HG02763 (cell line): ENCODE data around the gene KATNIP.

Source experiments
- ATAC-seq: cut with Tn5 transposase; IDR thresholded peaks from one replicate; pipeline ENCODE4 v1.9.1; 2021; ENCODE audit warnings: mild to moderate bottlenecking, moderate library complexity; ENCODE audit not compliant: unreplicated experiment

Gene KATNIP

DNA sequence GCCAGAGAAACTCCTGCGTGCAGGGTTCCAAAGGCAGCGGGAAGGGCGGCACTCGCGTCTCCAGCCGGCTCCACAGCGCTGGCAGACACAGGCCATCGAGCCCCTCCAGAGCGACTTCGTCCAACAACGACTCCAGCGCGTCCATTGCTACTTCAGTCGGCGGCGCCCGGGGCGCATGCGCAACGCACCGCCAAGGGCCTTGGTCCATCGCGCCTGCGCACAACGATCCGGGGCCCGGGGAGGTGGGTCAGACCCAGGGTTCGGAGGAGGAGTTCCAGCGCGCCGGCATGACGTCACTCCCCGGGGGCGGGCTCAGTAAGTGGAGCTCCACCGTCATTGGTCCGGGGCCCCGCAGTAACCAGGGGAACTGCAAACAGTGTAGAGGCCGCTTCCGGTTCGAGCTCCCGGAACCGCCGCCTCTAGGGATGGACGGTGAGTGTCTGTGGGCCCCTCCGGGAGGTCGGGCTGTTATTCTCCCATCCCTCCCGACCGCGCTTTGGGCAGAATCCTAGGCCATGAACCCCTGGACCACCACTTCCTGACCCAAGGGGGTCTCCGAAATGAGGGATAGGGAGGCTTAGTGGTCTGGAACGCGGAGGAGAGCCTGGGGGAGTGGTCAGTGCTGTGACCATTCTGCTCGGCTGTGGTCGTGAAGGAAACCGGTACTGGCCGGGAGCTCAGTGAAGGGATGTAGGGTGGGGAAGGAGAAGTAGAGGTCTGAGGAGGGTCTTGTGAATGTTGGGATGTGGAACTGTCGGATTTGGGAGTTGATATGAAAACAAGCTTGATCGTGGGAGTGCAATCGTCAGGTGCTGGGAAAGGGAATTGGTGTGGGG, at the start of gene KATNIP, which contains the start of gene GTF3C1:
Gene KATNIP (plus strand): TSS at position 399 of the 836 bp plus-strand sequence. CDS start 27 bp downstream, at position 426.
Gene GTF3C1 (minus strand): TSS at position 168 of the 836 bp plus-strand sequence. CDS start 23 bp downstream, at position 145.
- ATAC-seq = peak; percentile 97

DNA sequence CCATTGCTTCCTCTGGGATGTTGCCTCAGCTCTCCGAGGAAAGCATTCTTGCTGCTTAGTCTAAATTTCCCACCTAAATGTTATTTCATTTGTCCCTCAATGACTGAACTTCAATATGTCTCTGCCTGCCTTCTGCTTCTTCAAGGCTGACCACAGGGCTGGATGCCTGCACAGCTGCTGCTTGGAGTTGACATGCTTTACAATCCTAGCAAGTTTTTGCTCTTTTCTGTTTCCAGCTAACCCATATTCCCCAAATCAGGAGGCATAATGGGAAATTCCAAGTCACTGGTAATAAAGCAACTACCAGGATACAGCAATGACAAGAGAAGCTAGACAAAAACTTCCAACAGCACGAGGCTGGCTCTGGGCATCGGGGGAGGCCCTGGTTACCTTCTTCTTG, 49.1 kb upstream of the KATNIP start:
- no peak for ATAC-seq

DNA sequence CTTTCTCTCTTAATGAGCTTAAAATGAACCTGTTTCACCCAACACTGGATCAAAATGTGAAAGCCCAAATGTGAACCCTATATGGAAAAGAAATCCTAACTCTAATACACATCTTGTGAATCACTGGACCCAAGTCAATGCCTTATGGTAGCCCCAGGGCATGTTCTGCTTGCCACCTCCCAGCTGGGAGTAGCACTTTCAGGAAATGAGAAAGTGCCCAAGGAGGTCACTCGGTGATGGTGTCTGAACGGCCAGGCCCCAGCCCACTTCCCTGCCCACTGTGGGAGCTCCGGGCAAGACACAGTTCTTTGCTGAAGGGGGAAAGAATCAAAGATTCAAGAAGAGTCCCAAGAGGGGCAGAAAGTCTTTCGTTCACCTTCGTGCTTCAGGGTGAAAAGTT, 46.3 kb upstream of the KATNIP start:
- ATAC-seq = no peak

DNA sequence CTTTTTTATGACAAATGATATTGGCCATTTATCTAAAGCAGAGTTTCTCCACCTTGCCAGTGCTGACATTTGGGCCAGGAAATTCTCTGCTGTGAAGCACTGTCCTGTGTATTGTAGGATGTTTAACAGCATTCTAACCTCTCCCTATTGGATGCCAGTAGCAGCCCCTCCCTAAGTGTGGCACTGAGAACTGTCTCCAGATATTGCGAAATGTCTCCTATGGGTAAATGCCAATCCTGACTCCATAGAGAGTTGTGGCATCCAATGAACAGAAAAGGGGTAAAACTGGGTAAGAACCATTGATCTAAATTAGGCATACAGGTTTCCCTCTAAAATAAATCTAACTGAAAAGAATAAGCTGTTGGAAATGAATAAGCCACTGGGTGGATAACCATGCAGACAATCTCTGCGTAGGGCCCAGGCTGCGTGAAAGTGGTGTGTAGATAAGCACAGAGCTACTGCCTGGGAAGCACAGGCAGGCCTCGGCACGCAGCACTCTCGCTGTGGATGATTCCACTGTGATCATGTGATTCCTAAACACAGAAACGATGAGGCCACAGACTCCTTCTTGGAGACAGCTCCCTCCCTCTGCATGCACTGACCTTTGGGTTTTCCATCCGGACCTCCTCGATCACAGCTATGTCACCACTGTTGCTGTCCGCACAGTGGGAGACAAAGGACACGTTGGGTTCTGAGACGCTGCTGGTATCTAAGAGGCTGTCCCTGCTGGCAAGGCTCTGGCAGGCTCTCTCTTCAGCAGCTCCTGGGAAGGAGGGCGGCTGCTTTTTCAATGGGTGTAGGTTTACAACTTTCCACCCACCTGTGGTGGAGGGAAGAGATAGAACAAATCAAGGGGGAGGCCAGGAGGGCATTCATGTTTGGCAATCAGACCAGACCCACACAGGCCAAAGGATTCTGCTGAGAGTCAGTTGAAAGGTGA, 44.4 kb upstream of the KATNIP start:
- no peak for ATAC-seq

DNA sequence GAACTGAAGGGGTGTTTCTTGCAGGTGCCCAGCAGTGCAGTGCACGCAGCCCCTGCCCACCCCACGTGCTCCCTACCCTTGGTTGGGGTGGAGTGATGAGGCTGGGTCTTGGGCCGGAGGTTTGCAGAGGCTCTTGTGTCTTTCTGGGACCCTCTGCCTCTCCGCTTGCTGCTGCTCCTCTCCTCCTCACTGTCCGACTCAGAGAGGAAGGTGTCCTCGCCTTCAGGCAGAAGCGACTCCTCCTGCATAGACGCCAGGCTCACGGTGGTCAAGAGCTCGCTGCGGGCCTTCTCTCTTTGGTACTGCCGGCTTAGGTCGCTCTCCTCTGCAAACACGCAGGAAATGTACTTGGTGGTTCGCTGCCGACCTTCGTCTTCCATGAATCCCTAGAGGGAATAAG, 43.2 kb upstream of the KATNIP start:
- ATAC-seq = no peak

DNA sequence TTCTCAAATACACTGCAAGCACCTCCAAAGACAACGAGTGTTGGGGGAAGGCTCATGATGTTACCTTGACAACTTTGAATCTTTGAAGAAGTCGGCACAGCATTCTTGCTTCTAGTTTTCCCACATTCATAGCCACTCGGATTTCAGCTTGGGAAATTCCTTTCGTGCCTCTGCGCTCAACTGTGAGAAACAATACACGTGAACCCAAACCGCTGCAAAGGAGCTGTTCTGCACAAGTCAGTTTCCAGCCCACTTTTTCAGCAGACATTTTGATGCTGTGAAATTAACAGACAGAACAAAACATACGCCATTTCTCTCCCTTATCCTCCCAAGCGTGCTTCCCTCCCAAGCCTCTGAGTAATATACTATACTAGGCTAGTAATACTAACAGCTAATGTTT, 41.5 kb upstream of the KATNIP start:
- ATAC-seq = no peak

DNA sequence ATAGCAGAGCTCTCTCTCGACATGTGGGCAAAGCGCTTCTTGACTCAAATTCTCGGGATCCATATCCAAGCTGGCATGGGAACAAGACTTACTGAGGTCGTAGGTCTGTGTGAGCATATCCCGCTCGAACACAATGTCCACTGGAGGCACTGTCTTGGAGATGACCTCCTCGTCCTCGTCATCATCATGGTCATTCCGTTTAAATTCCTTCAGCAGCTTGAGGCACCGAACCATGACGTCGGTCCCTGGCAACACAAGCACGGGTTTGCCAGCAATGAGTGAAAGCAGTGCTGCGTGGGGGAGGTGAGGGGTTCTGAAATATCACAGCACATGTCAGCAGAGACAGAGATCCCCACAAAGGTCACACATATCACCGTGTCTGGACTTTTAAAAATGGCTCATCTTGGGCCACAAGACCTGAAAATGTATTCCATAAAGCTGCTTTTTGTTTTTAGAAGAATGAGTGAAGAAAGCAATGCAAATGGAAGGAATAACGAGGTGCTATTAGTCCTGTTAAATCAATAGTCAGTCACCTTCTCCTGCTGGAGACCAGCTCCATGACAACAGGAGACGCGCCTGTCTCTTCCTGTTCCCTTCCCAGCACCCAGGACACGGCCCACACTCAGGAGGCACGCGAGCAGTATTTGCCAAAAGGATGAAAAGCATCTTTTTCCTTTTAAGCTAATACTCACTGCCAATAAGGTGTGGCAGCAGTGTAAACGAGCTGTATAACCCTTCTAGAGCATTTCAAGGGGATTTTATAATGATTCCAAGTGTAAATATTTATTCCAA, 38.1 kb upstream of the KATNIP start:
- no peak for ATAC-seq

DNA sequence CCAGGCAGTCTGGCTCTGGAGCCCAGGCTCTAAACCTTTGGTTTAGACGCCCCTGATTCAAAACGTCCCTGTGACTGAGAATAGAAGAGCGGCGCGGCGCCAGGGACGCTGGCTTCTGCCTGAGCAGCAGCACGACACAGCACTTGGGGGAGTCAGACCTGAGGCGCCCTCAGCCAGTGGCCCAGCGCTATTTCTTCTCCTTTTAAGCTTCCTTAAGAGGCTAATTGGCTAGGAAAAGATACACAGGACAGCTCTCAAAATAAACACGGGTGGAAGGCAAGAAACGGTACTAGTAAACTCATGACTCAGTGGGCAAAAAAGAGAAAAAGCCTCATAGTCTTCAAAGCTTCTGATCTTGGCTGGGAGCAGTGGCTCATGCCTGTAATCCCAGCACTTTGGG, 35.1 kb upstream of the KATNIP start:
- no peak for ATAC-seq

DNA sequence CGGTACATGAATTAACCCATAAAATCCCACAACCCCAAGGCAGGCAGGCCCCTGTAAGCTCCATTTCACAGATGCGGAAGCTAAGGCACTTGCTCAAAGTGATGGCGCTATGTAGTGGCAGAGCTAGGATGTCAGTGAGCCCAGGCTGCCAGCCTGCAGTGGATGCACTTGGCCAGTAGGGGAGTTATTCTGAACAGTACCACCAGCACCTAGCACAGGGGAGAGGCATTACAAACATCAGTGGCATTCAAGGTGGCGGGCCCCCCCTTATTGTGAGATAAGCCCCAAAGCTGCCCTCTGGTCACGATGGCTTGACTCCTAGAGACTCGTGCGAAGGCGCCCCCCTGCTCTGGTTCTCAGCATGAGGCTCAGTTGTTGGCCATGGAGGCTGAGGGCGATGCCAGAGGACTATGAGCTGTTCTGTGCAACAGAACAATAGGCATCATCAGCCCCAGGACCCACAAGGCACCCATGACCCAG, 34.0 kb upstream of the KATNIP start:
- ATAC-seq = no peak

DNA sequence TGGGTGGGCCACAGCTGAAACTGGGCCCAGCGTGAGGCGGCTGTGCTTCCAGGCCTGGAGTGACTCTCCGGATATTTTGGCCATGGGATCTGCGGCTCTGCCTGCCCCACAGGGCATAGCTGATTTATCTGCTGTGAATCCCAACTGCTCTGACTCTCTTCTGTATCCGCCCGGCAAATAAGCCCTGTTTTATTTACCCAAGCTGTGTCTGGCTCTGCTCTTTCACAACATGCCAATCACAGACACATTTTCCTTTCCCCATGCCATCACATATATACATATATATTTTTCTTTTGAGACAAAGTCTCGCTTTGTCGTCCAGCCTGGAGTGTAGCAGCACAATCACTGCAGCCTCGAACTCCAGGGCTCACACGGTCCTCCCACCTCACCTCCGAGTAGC, 33.6 kb upstream of the KATNIP start:
- no peak for ATAC-seq

DNA sequence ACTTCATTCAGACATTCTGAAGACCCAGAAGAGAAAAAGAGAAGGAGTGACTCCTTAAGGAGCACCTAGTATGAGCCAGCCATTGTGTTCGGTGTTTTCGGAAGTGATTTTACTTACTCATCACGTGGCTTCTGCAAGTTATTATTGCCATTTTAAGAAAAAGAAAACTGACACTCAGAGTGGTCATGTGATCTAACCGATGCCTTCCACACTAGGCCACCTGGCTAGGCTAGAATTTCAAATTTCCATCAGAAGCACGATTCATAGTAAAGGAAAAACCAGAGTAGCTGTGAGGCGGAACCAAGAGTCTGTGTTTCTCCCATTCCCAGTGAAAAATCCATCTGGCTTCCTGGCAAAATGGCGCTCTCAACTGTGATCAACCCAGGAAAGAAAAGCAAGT, 32.3 kb upstream of the KATNIP start:
- ATAC-seq = no peak

DNA sequence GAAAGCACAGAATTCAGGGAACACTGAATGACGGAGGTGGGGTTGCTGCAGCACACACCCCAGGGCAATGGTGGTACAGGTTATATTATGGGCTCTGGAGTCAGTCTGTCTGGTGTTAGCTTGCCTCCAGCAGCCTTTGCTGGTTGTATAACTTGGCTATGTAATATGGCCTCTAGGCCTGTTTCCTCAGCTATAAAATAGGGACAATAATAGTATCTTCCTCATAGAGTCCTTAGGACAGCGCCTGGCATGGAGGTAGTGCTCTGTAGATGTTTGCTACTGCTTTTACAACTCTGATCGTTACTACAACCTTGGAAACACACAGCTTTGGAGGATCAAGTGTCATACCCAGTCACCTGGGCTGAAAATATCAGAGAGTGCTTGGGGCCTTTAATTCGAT, 31.7 kb upstream of the KATNIP start:
- ATAC-seq = no peak

DNA sequence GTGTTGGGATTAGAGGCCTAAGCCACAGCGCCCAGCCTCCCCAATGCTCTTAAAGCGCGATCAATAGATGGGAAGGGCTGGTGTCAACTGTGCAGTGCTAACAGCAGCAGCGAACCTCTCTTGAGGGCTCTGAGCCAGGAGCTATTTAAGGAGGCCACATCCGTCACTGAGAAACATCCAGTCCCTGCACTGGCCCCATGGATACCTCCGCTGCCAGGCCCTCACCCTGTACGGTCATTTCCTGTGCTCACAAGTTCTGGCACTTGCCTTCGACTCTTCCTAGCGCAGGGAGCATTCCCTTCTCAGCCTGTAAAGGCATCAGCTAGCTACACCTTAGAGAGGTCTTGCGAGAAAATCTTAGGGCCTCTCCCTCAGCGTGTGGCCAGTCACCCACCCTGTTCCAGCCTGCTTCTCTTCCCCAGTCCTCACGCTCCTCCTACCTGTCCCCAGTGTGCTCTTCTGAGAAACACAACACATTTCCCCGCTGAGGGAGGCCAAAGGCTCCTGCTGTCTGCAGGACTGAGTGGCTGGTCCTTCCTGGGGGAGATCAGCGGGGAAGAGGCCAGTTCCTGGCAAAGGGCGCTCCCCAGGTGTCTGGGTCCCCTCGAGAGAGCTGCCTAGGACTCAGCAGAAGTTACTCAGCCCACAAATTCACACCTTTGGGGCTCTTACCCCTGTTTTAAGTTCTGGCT, 28.8 kb upstream of the KATNIP start:
- no peak for ATAC-seq

DNA sequence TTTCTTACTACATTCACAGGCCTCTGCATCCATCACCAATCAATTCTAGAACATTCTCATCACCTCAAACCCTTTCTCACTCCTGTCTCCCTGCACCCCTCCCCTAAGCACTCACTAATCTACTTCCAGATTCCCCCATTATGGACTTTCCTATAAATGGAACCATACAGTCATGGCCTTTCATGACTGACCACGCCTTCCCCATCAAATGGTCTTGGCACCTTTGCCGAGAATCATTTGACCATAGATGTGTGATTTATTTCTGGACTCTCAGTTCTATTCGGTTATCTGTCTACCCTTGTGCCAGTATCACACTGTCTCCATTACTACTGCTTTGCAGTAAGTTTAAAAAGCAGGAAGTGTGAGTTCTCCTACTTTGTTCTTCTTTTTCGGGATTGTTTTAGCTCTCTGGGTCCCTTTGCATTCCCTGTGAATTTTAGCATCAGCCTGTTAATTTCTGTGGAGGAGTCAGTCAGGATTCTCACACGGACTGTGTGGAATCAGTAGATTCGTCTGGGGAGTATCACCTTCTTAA, 27.7 kb upstream of the KATNIP start:
- ATAC-seq = no peak

DNA sequence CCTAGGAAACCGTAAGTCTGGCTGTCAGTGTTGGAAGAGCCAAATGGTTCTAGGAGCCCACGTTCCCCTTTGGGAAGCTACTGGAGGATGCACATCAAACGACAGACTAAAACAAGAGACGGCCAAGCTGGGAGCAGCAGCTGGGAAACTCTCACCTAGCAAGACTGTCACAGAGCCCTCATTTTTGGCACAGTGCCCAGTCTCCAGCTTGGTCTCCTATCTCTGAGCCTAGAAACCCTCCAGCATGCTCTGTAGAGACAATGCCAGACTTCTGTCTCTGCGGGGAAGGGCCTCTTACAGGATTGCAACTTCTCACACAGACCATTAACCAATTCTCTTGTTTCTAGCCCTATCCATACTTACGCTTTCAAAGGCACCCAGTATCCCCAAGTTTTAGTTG, 23.8 kb upstream of the KATNIP start:
- ATAC-seq = no peak

DNA sequence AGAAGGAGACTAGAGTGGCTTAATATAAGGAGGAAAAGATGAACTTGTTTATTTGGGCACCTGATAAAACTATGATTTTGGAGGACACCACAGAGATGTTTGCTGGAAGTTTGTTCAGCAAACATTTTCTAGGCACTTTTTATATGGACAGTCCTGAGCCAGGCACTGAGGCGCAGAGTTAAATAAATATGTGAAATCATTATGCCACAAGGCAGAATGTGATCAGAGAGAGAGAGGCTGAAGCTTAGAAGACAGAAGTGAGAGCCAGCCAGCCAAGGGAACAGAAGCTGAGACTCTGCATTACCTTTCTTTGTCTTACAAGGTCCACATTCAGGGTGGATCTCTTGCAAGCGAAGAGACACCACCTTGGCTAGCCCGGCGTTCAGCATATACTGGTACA, 21.6 kb upstream of the KATNIP start:
- ATAC-seq = no peak

DNA sequence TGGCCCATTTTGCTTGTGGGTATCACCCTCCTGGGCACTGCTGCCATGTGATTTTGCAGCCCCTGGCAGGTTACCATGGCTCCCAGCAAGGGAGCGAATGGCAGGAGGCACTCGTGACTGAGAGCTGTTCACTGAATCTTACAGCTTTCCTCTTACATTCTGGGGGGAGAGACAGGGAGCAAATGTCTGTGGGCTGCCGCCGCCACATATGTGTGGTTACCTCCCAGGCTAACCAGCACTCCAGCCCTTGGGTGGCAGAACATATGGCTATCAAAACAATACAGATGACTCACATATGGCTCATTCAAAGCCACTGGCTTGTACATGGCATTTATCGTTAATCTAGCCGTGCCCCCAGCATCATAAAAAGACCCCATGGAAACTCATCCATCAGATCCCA, 20.0 kb upstream of the KATNIP start:
- ATAC-seq = no peak

DNA sequence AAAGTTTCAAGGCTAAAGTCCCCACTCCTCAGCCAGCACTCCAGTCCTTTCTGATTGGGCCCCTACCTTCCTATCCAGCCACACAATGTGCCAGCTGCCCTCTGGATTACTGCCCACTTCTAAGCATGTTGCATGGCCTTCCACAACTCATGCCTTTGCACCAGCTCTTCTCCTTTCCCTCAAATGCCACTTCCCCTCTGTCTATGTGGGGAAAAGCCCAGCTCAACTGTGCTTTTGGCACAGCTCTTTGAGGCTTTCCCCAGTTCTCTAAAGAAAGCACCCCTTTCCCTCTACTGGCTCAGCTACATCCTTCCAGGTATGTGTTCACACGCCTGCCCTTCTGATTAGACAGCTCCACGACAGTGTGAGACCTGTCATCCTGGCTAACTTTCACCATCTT, 18.8 kb upstream of the KATNIP start:
- no peak for ATAC-seq

DNA sequence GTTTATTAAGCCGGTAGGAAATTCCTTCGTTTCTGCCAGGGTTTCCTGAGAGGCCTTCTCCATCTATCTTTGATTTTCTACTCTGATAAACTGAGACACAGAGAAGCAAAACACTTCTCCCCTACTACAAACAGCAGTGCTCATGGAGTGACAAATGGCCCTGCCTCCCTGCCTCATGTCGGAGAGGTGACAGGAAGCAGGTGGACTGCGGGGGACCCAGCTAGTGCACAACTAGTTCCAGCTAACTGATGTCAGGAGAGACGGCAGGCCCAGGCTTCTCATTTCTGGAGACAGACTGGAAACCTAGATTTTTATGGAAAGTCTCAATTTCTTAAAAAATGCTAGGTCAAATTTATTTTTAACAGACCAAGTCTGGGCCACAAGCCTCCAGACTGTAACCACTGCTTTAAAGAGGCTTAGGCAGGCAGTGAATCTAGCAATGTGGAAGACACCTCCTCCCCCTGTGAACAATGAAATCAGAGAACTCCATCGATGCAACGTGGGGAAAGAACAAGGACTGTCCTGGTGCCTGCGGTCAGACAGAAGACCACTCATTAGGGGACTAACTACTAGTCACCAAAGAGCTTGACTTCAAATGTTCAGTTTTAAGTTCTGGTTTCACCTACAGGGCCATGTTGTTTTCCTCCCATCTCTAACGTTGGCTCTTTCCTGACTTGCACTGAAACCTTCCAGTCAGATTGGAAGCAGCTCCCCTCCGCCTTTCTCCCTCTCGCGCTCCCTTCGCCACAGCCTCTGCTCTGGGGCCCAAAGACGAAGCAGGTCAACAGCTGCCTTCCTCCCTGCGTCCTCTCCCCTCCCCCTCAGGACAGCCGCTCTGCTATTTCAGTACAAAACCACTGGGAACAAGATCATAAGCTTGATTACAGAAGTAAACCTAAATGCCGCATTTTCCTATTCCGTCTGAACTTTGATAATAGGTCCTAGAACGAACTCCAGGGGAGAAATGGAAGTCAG, 17.8 kb upstream of the KATNIP start:
- ATAC-seq = no peak
